Tibial nerve (tissue), 4 donors: ENCODE data around the gene DHX15.

Experiments
- EP300 ChIP-seq, 2 donors: sonication (generic); formaldehyde crosslinking; IDR thresholded peaks; one replicate each; pipeline ENCODE4 v1.6.1; 2017; ENCODE audit warnings: antibody characterized with exemption in 2 of 2, mild to moderate bottlenecking in 1 of 2
- POLR2A ChIP-seq, 2 donors: fragments of 450-650 bp; IDR thresholded peaks; one replicate each; pipeline ENCODE4 v1.6.1; 2017; ENCODE audit warnings: antibody characterized with exemption in 2 of 2, mild to moderate bottlenecking in 2 of 2, moderate library complexity in 2 of 2
- TF ChIP-seq, protein P1 (sequence below), 5 experiments: fragments of 200-600 bp in 3 of 5; fragments of 450-650 bp in 2 of 5; sonication (generic) in 3 of 5; IDR thresholded peaks; one replicate each; pipeline ENCODE4 v1.5.1; 2016 to 2019; ENCODE audit warnings: antibody characterized with exemption in 5 of 5, mild to moderate bottlenecking in 3 of 5, moderate library complexity in 2 of 5

DNA sequence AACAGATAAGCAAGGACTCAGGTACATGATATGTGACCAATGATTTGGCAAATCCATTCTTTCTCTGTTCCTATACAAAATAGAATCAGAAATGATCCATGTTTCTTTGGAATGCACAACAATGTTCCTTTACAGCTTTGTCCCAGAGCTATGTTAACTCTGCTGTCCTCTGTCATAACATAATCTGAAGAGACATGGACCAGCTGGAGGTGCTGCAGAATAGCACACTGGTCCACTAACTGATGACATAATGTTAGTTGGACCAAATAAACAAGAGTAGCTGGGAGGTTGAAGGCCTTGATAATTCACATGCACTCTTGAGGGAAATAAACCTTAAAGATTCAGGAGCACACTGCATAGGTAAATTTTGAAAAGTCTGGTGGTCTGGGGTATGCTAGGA is 23.0 kb upstream of the DHX15 start:
- TF ChIP-seq, protein P1, sequence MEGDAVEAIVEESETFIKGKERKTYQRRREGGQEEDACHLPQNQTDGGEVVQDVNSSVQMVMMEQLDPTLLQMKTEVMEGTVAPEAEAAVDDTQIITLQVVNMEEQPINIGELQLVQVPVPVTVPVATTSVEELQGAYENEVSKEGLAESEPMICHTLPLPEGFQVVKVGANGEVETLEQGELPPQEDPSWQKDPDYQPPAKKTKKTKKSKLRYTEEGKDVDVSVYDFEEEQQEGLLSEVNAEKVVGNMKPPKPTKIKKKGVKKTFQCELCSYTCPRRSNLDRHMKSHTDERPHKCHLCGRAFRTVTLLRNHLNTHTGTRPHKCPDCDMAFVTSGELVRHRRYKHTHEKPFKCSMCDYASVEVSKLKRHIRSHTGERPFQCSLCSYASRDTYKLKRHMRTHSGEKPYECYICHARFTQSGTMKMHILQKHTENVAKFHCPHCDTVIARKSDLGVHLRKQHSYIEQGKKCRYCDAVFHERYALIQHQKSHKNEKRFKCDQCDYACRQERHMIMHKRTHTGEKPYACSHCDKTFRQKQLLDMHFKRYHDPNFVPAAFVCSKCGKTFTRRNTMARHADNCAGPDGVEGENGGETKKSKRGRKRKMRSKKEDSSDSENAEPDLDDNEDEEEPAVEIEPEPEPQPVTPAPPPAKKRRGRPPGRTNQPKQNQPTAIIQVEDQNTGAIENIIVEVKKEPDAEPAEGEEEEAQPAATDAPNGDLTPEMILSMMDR (IDR thresholded peaks at IDR 0.05) = no peak
- TF ChIP-seq EP300 (IDR thresholded peaks at IDR 0.05) (no peak), POLR2A (IDR thresholded peaks at IDR 0.05) (no peak)
